GM19035 (cell line): ENCODE data around the gene TCF12.
"Not testable (repeated sequence)": the region's sequence is repeated elsewhere in the genome, so short reads cannot be mapped to it uniquely, and the experiment has no call there.

ENCODE experiments used
- ATAC-seq: cut with Tn5 transposase; IDR thresholded peaks from one replicate; pipeline ENCODE4 v1.9.1; 2021; ENCODE audit not compliant: unreplicated experiment

Gene TCF12

GRCh38 chr15:57086857-57087427 is 168.5 kb downstream of the TCF12 start:
- ATAC-seq, result no peak

GRCh38 chr15:57089815-57090495 is 171.5 kb downstream of the TCF12 start:
- no peak for ATAC-seq

- ATAC-seq, result no peak
Measured at GRCh38 chr15:57090496-57090859, 172.0 kb downstream of the TCF12 start.

- no peak for ATAC-seq
Measured at GRCh38 chr15:57091636-57092035, 173.2 kb downstream of the TCF12 start.

- no peak for ATAC-seq
Measured at GRCh38 chr15:57092252-57092651, 173.8 kb downstream of the TCF12 start.

GRCh38 chr15:57094321-57095257 is 176.1 kb downstream of the TCF12 start:
- no peak for ATAC-seq

- ATAC-seq, result no peak
Measured at GRCh38 chr15:57095896-57096295, 177.5 kb downstream of the TCF12 start.

- no peak for ATAC-seq
Measured at GRCh38 chr15:57097246-57097645, 178.8 kb downstream of the TCF12 start.

- not testable (repeated sequence) for ATAC-seq
Measured at GRCh38 chr15:57097919-57098543, 179.6 kb downstream of the TCF12 start.

- no peak for ATAC-seq
Measured at GRCh38 chr15:57098896-57099295, 180.5 kb downstream of the TCF12 start.

GRCh38 chr15:57100136-57100539 is 181.7 kb downstream of the TCF12 start:
- ATAC-seq, result no peak

GRCh38 chr15:57102858-57103257 is 184.4 kb downstream of the TCF12 start:
- ATAC-seq, result no peak

- no peak for ATAC-seq
Measured at GRCh38 chr15:57108296-57108695, 189.9 kb downstream of the TCF12 start.

- ATAC-seq, result no peak
Measured at GRCh38 chr15:57109005-57109404, 190.6 kb downstream of the TCF12 start.

GRCh38 chr15:57111002-57111401 is 192.6 kb downstream of the TCF12 start:
- ATAC-seq, result no peak

GRCh38 chr15:57112178-57112577 is 193.7 kb downstream of the TCF12 start:
- no peak for ATAC-seq

- ATAC-seq, result no peak
Measured at GRCh38 chr15:57114070-57114469, 195.6 kb downstream of the TCF12 start.

GRCh38 chr15:57118013-57118799 is 199.8 kb downstream of the TCF12 start:
- ATAC-seq, result no peak

GRCh38 chr15:57122080-57122840 is 203.8 kb downstream of the TCF12 start:
- ATAC-seq, result no peak

- ATAC-seq, result no peak
Measured at GRCh38 chr15:57124036-57124435, 205.6 kb downstream of the TCF12 start.
